Endothelial cell of umbilical vein (primary cell): ENCODE results near the gene CPEB1.

Source experiments
- EZH2 ChIP-seq: IDR thresholded peaks from 2 replicates; pipeline ENCODE4 v1.6.1; 2012; ENCODE audit warnings: borderline replicate concordance, low read depth, mild to moderate bottlenecking, moderate library complexity, low read length, inconsistent platforms; ENCODE audit not compliant: severe bottlenecking
- GATA2 ChIP-seq: IDR thresholded peaks from 2 replicates; pipeline ENCODE4 v1.7.0; 2011; ENCODE audit warnings: low read depth, mild to moderate bottlenecking, moderate library complexity, mixed read lengths, low read length; ENCODE audit not compliant: insufficient read length, insufficient read depth
- JUN ChIP-seq: IDR thresholded peaks from 2 replicates; pipeline ENCODE4 v1.6.1; 2011; ENCODE audit warnings: borderline replicate concordance, low read depth; ENCODE audit not compliant: insufficient read length, insufficient read depth
- MYC ChIP-seq: IDR thresholded peaks from one replicate; pipeline ENCODE4 v1.6.1; 2011; ENCODE audit warnings: mild to moderate bottlenecking, low read depth, low read length
- POLR2A ChIP-seq: IDR thresholded peaks from 2 replicates; pipeline ENCODE4 v1.6.1; 2012; ENCODE audit warnings: low read depth, mild to moderate bottlenecking, control low read depth, low read length
- POLR2AphosphoS5 ChIP-seq: IDR thresholded peaks from 2 replicates; pipeline ENCODE4 v1.6.1; 2012; ENCODE audit warnings: low read depth, mild to moderate bottlenecking, control low read depth, low read length, moderate library complexity; ENCODE audit not compliant: insufficient read depth
- TF ChIP-seq, protein P1 (sequence below), 2 donors: IDR thresholded peaks; 1 replicate in 1 of 2; 2 replicates in 1 of 2; pipeline ENCODE4 v1.5.1; 2011; ENCODE audit warnings: low read length in 2 of 2, mild to moderate bottlenecking in 2 of 2, moderate library complexity in 2 of 2, control low read depth in 1 of 2, inconsistent platforms in 1 of 2, low read depth in 1 of 2; ENCODE audit not compliant: insufficient read depth in 1 of 2; ENCODE audit errors: extremely low read depth in 1 of 2
- TF ChIP-seq, protein P2 (sequence below): IDR thresholded peaks from 2 replicates; pipeline ENCODE4 v1.6.1; 2011; ENCODE audit not compliant: insufficient read depth, insufficient read length

DNA sequence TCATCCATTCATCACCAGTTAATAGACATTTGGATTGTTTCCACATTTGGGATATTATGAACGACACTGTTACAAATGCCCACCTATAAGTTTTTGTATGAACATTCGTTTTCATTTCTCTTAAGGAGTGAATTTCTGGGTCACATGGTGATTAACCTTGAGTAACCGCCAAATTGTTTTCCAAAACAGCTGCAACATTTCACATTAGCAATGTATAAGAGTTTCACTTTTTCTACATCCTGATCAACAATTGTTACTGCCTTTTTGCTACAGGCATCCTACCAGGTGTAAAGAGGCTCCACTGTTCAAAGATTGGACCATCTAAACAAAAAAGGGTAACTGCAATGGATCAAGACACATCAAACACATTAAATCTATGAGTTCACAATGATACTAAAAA is 52.0 kb downstream of the CPEB1 start:
- TF ChIP-seq MYC = no peak
- no peak for TF ChIP-seq POLR2AphosphoS5
- TF ChIP-seq, protein P1, sequence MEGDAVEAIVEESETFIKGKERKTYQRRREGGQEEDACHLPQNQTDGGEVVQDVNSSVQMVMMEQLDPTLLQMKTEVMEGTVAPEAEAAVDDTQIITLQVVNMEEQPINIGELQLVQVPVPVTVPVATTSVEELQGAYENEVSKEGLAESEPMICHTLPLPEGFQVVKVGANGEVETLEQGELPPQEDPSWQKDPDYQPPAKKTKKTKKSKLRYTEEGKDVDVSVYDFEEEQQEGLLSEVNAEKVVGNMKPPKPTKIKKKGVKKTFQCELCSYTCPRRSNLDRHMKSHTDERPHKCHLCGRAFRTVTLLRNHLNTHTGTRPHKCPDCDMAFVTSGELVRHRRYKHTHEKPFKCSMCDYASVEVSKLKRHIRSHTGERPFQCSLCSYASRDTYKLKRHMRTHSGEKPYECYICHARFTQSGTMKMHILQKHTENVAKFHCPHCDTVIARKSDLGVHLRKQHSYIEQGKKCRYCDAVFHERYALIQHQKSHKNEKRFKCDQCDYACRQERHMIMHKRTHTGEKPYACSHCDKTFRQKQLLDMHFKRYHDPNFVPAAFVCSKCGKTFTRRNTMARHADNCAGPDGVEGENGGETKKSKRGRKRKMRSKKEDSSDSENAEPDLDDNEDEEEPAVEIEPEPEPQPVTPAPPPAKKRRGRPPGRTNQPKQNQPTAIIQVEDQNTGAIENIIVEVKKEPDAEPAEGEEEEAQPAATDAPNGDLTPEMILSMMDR (IDR thresholded peaks at IDR 0.05; ENCODE audit: extremely low read depth in 1 of 2, insufficient read depth in 1 of 2, low read depth in 1 of 2, low read length in 2 of 2) = no peak
- TF ChIP-seq POLR2A = no peak
- TF ChIP-seq EZH2 = no peak
- TF ChIP-seq, protein P2, sequence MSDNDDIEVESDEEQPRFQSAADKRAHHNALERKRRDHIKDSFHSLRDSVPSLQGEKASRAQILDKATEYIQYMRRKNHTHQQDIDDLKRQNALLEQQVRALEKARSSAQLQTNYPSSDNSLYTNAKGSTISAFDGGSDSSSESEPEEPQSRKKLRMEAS = no peak
- TF ChIP-seq JUN = no peak
- TF ChIP-seq GATA2 = no peak
